Mammary epithelial cell (primary cell): ENCODE data around the gene VPS54.

ENCODE experiments used
- CTCF ChIP-seq, 2 donors: IDR thresholded peaks in 1 of 2; conservative IDR thresholded peaks in 1 of 2; 2 replicates each; pipeline ENCODE4 v1.5.1; 2011 to 2012; ENCODE audit warnings: inconsistent platforms in 2 of 2, low read length in 2 of 2, mild to moderate bottlenecking in 2 of 2, control low read depth in 1 of 2, low read depth in 1 of 2; ENCODE audit not compliant: insufficient read depth in 1 of 2; ENCODE audit errors: extremely low read depth in 1 of 2
- EZH2 ChIP-seq: IDR thresholded peaks from 2 replicates; pipeline ENCODE4 v1.6.1; 2012; ENCODE audit warnings: low read length, inconsistent platforms, borderline replicate concordance

GRCh38 chr2:64021578-64021977 lies 2.4 kb upstream of the VPS54 start:
- no peak for TF ChIP-seq CTCF (conservative IDR thresholded peaks at IDR 0.05 in 1 of 2, IDR thresholded peaks at IDR 0.05 in 1 of 2; ENCODE audit: extremely low read depth in 1 of 2, insufficient read depth in 1 of 2, low read depth in 1 of 2, low read length in 2 of 2)
- no peak for TF ChIP-seq EZH2
